K562 (cell line): ENCODE data around the gene CEBPE. TPM values are rescaled to one million over a fixed set of nuclear protein-coding genes. Genes with fewer than 3 reads are reported as not detected.

Experiments
- ELF1 ChIP-seq: fragments of 200-800 bp; sonication (Bioruptor generic); IDR thresholded peaks from 2 replicates; pipeline ENCODE4 v1.6.1; 2016; ENCODE audit warnings: missing genetic modification characterization, missing compliant biosample characterization
- FOXA1 ChIP-seq: fragments of 450-650 bp; IDR thresholded peaks from 2 replicates; pipeline ENCODE4 v1.6.1; 2016; ENCODE audit warnings: mild to moderate bottlenecking, borderline replicate concordance
- POLR2G ChIP-seq: fragments of 200-400 bp; formaldehyde crosslinking; IDR thresholded peaks from 2 replicates; pipeline ENCODE4 v1.6.1; 2017; ENCODE audit warnings: low read depth, mild to moderate bottlenecking, antibody characterized with exemption, low read length, moderate library complexity
- PTTG1 ChIP-seq: fragments of 450-650 bp; IDR thresholded peaks from 2 replicates; pipeline ENCODE4 v1.6.1; 2016; ENCODE audit warnings: low read depth, mild to moderate bottlenecking, missing genetic modification characterization, missing compliant biosample characterization
- ZNF695 ChIP-seq: fragments of 450-650 bp; formaldehyde crosslinking; IDR thresholded peaks from 2 replicates; pipeline ENCODE4 v1.4.0; 2020; ENCODE audit warnings: mild to moderate bottlenecking, moderate library complexity
- polyA plus RNA-seq, 8 experiments: library from polyadenylated mRNA; depleted of rRNA in 4 of 8; stranded (reverse) in 5 of 8; unstranded in 3 of 8; fragments of >200 nt; fragmentation: Nextera tagmentation in 2 of 8; fragmentation: Illumina TruSeq in 1 of 8; extraction: Ambion mirVana in 2 of 8; extraction: Trizol in 1 of 8; gene quantifications; 2 replicates each; pipeline versions ENCODE4 v1.2.1 to v1.2.3, GENCODE V29; 2011 to 2014; ENCODE audit warnings: inconsistent platforms in 1 of 8, missing spikeins in 1 of 8
- total RNA-seq, 7 experiments: library from RNA; depleted of rRNA in 6 of 7; stranded (reverse); fragments of >200 nt in 6 of 7; fragmentation: Illumina TruSeq in 2 of 7; extraction: Trizol in 2 of 7; gene quantifications; 2 replicates each; pipeline versions ENCODE4 v1.2.1 to v1.2.3, GENCODE V29; 2011 to 2021; ENCODE audit warnings: low replicate concordance in 1 of 7
- TF ChIP-seq, protein P1 (sequence below): fragments of 450-650 bp; IDR thresholded peaks from 2 replicates; pipeline ENCODE4 v1.6.1; 2017; ENCODE audit warnings: antibody characterized with exemption, mild to moderate bottlenecking
- TF ChIP-seq, protein P2 (sequence below): fragments of 450-650 bp; IDR thresholded peaks from 2 replicates; pipeline ENCODE4 v1.6.1; 2016; ENCODE audit warnings: mild to moderate bottlenecking
- TF ChIP-seq, protein P3 (sequence below): fragments of 250-450 bp; sonication (Bioruptor Pico); IDR thresholded peaks from 2 replicates; pipeline ENCODE4 v1.4.0; 2020
- TF ChIP-seq, protein P4 (sequence below): fragments of 450-650 bp; formaldehyde crosslinking; IDR thresholded peaks from 2 replicates; pipeline ENCODE4 v1.4.0; 2020; ENCODE audit warnings: mild to moderate bottlenecking, moderate library complexity
- TF ChIP-seq, protein P5 (sequence below): fragments of 450-650 bp; conservative IDR thresholded peaks from 2 replicates; pipeline ENCODE4 v1.6.1; 2016; ENCODE audit warnings: missing genetic modification characterization, low read depth, mild to moderate bottlenecking, control low read depth, missing compliant biosample characterization

Gene CEBPE
- total and polyA plus RNA-seq, 9 of the 15 experiments (the other 6 are each of a cell fraction or from before 2014, with no cell fraction given): 0.09 to 0.15 (median 0.13) TPM; not detected in 6

DNA sequence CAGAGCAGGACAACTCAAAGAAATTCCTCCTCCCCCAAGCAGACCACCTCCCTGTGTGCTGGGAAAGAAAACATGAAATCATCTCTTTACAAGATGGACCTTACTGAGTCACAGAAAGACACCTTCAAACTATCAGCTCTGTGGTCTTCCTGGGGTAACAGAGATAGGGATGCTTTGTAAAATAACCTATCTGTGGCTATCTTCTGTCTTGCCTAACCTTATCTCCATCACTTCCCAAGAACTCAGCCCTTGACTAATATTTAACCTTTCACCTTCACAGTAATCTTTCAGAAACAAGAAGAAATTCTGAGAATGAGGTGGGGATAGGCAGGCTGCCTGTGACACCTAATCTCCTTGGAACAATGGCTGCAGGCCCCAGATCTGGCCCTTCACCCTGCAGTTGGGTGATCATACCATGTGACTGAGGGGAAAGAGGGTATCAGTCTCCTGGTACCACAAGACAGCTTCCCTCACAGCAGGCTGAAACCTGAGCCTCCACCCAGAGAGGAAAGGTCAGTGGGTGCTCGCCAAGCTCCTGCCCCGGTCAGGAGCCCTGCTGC lies 27.4 kb upstream of the CEBPE start (continued):
- TF ChIP-seq, protein P1, sequence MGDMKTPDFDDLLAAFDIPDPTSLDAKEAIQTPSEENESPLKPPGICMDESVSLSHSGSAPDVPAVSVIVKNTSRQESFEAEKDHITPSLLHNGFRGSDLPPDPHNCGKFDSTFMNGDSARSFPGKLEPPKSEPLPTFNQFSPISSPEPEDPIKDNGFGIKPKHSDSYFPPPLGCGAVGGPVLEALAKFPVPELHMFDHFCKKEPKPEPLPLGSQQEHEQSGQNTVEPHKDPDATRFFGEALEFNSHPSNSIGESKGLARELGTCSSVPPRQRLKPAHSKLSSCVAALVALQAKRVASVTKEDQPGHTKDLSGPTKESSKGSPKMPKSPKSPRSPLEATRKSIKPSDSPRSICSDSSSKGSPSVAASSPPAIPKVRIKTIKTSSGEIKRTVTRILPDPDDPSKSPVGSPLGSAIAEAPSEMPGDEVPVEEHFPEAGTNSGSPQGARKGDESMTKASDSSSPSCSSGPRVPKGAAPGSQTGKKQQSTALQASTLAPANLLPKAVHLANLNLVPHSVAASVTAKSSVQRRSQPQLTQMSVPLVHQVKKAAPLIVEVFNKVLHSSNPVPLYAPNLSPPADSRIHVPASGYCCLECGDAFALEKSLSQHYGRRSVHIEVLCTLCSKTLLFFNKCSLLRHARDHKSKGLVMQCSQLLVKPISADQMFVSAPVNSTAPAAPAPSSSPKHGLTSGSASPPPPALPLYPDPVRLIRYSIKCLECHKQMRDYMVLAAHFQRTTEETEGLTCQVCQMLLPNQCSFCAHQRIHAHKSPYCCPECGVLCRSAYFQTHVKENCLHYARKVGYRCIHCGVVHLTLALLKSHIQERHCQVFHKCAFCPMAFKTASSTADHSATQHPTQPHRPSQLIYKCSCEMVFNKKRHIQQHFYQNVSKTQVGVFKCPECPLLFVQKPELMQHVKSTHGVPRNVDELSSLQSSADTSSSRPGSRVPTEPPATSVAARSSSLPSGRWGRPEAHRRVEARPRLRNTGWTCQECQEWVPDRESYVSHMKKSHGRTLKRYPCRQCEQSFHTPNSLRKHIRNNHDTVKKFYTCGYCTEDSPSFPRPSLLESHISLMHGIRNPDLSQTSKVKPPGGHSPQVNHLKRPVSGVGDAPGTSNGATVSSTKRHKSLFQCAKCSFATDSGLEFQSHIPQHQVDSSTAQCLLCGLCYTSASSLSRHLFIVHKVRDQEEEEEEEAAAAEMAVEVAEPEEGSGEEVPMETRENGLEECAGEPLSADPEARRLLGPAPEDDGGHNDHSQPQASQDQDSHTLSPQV: peak; percentile 80; the same call in 1 of the 2 replicates
- TF ChIP-seq, protein P2, sequence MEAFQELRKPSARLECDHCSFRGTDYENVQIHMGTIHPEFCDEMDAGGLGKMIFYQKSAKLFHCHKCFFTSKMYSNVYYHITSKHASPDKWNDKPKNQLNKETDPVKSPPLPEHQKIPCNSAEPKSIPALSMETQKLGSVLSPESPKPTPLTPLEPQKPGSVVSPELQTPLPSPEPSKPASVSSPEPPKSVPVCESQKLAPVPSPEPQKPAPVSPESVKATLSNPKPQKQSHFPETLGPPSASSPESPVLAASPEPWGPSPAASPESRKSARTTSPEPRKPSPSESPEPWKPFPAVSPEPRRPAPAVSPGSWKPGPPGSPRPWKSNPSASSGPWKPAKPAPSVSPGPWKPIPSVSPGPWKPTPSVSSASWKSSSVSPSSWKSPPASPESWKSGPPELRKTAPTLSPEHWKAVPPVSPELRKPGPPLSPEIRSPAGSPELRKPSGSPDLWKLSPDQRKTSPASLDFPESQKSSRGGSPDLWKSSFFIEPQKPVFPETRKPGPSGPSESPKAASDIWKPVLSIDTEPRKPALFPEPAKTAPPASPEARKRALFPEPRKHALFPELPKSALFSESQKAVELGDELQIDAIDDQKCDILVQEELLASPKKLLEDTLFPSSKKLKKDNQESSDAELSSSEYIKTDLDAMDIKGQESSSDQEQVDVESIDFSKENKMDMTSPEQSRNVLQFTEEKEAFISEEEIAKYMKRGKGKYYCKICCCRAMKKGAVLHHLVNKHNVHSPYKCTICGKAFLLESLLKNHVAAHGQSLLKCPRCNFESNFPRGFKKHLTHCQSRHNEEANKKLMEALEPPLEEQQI: peak; percentile 94
- TF ChIP-seq ELF1 (tag): no peak
- TF ChIP-seq, protein P3, sequence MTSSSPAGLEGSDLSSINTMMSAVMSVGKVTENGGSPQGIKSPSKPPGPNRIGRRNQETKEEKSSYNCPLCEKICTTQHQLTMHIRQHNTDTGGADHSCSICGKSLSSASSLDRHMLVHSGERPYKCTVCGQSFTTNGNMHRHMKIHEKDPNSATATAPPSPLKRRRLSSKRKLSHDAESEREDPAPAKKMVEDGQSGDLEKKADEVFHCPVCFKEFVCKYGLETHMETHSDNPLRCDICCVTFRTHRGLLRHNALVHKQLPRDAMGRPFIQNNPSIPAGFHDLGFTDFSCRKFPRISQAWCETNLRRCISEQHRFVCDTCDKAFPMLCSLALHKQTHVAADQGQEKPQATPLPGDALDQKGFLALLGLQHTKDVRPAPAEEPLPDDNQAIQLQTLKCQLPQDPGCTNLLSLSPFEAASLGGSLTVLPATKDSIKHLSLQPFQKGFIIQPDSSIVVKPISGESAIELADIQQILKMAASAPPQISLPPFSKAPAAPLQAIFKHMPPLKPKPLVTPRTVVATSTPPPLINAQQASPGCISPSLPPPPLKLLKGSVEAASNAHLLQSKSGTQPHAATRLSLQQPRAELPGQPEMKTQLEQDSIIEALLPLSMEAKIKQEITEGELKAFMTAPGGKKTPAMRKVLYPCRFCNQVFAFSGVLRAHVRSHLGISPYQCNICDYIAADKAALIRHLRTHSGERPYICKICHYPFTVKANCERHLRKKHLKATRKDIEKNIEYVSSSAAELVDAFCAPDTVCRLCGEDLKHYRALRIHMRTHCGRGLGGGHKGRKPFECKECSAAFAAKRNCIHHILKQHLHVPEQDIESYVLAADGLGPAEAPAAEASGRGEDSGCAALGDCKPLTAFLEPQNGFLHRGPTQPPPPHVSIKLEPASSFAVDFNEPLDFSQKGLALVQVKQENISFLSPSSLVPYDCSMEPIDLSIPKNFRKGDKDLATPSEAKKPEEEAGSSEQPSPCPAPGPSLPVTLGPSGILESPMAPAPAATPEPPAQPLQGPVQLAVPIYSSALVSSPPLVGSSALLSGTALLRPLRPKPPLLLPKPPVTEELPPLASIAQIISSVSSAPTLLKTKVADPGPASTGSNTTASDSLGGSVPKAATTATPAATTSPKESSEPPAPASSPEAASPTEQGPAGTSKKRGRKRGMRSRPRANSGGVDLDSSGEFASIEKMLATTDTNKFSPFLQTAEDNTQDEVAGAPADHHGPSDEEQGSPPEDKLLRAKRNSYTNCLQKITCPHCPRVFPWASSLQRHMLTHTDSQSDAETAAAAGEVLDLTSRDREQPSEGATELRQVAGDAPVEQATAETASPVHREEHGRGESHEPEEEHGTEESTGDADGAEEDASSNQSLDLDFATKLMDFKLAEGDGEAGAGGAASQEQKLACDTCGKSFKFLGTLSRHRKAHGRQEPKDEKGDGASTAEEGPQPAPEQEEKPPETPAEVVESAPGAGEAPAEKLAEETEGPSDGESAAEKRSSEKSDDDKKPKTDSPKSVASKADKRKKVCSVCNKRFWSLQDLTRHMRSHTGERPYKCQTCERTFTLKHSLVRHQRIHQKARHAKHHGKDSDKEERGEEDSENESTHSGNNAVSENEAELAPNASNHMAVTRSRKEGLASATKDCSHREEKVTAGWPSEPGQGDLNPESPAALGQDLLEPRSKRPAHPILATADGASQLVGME (CRISPR knock-in tag): peak; percentile 95
- TF ChIP-seq, protein P4, sequence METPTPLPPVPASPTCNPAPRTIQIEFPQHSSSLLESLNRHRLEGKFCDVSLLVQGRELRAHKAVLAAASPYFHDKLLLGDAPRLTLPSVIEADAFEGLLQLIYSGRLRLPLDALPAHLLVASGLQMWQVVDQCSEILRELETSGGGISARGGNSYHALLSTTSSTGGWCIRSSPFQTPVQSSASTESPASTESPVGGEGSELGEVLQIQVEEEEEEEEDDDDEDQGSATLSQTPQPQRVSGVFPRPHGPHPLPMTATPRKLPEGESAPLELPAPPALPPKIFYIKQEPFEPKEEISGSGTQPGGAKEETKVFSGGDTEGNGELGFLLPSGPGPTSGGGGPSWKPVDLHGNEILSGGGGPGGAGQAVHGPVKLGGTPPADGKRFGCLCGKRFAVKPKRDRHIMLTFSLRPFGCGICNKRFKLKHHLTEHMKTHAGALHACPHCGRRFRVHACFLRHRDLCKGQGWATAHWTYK (CRISPR knock-in tag): no peak
- no peak for TF ChIP-seq FOXA1
- no peak for TF ChIP-seq ZNF695 (CRISPR knock-in tag)
- TF ChIP-seq POLR2G: no peak
- TF ChIP-seq PTTG1 (tag): no peak
- TF ChIP-seq, protein P5, sequence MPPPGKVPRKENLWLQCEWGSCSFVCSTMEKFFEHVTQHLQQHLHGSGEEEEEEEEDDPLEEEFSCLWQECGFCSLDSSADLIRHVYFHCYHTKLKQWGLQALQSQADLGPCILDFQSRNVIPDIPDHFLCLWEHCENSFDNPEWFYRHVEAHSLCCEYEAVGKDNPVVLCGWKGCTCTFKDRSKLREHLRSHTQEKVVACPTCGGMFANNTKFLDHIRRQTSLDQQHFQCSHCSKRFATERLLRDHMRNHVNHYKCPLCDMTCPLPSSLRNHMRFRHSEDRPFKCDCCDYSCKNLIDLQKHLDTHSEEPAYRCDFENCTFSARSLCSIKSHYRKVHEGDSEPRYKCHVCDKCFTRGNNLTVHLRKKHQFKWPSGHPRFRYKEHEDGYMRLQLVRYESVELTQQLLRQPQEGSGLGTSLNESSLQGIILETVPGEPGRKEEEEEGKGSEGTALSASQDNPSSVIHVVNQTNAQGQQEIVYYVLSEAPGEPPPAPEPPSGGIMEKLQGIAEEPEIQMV: peak; percentile 48; the same call in 1 of the 2 replicates
